H1 (cell line): Measurements from ENCODE around the gene JAKMIP2. TPM values are rescaled to one million over a fixed set of nuclear protein-coding genes. Genes with fewer than 3 reads are reported as not detected.

Experiments used
- CEBPB ChIP-seq: IDR thresholded peaks from 2 replicates; pipeline ENCODE4 v1.6.1; 2012; ENCODE audit warnings: low read depth, low read length
- CHD7 ChIP-seq: fragments of 300-600 bp; sonication (generic); IDR thresholded peaks from 2 replicates; pipeline ENCODE4 v1.7.1; 2012; ENCODE audit warnings: low read length, moderate library complexity, mild to moderate bottlenecking, inconsistent platforms; ENCODE audit not compliant: insufficient replicate concordance
- GTF2F1 ChIP-seq: IDR thresholded peaks from 2 replicates; pipeline ENCODE4 v1.6.1; 2012; ENCODE audit warnings: low read depth, low read length, improper control_type of control experiment, borderline replicate concordance
- TBP ChIP-seq: IDR thresholded peaks from 2 replicates; pipeline ENCODE4 v1.6.1; 2011; ENCODE audit warnings: low read depth, low read length, improper control_type of control experiment
- TEAD4 ChIP-seq: IDR thresholded peaks from 2 replicates; pipeline ENCODE4 v1.6.1; 2012; ENCODE audit warnings: low read depth, low read length, inconsistent platforms, mixed read lengths
- polyA plus RNA-seq, 7 experiments: library from polyadenylated mRNA; depleted of rRNA in 3 of 7; stranded (reverse) in 5 of 7; unstranded in 2 of 7; fragments of >200 nt in 5 of 7; fragments of 200-250 nt in 2 of 7; gene quantifications; 1 replicate in 5 of 7; 2 replicates in 1 of 7; 4 replicates in 1 of 7; pipeline versions ENCODE4 v1.2.1 to v1.2.3, GENCODE V29; 2011 to 2013; ENCODE audit warnings: missing spikeins in 2 of 7, mixed read lengths in 2 of 7
- total RNA-seq: library from RNA; stranded (reverse); fragmentation: NEBNext Ultra II Directional; extraction: Animal tissue kit (Norgen Biotek cat#: 25700); gene quantifications from 2 replicates; pipeline ENCODE4 v1.2.1, GENCODE V29; 2021
- TF ChIP-seq, protein P1 (sequence below): IDR thresholded peaks from 2 replicates; pipeline ENCODE4 v1.6.1; 2012; ENCODE audit warnings: inconsistent platforms

Gene JAKMIP2
- total and polyA plus RNA-seq, 2 of the 8 experiments (the other 6 are each of a cell fraction or from before 2014, with no cell fraction given): 2.4 to 13.6 TPM

DNA sequence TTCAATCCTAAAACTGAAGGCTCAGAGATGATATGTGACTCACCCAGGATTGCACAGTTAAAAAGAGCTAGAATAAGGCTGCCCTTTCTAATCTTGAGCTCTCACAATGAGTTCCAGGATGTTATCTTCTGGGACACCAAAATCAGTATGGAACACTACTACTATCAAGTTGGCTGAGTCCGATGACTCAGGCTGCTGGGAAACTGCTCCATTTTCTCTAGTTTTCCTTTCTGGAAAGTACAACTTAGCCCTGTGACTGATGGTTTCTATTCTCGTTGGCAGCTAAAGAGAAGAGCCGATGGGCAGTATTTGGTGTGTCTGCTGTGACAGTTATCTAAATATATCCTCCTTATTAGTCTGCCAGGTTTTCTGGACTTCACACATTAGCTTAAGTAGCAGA, 234.8 kb downstream of the JAKMIP2 start (continued):
- TF ChIP-seq CHD7: no peak
- TF ChIP-seq TEAD4: no peak
- TF ChIP-seq, protein P1, sequence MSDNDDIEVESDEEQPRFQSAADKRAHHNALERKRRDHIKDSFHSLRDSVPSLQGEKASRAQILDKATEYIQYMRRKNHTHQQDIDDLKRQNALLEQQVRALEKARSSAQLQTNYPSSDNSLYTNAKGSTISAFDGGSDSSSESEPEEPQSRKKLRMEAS: no peak
- no peak for TF ChIP-seq GTF2F1
- no peak for TF ChIP-seq TBP
- no peak for TF ChIP-seq CEBPB
- TF ChIP-seq, all 59 proteins: peak for 0
